Stimulated activated CD4-positive, alpha-beta T cell treated with anti-CD3 and anti-CD28 coated beads, Interleukin-2, amount 100 ng/mL, for 24 hours (primary cell): Measurements from ENCODE around the gene ENPP4.
"Not testable (repeated sequence)": the region's sequence is repeated elsewhere in the genome, so short reads cannot be mapped to it uniquely, and the experiment has no call there.

Experiments
- DNase-seq, 2 donors: peaks; one replicate each; pipeline ENCODE4 v3.0.0-alpha.2; 2020

The ENPP4 gene

DNA sequence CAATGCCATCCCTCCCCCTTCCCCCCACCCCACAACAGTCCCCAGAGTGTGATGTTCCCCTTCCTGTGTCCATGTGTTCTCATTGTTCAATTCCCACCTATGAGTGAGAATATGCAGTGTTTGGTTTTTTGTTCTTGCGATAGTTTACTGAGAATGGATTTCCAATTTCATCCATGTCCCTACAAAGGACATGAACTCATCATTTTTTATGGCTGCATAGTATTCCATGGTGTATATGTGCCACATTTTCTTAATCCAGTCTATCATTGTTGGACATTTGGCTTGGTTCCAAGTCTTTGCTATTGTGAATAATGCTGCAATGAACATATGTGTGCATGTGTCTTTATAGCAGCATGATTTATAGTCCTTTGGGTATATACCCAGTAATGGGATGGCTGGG is 1.5 kb downstream of the ENPP4 start:
- DNase-seq = not testable (repeated sequence)

DNA sequence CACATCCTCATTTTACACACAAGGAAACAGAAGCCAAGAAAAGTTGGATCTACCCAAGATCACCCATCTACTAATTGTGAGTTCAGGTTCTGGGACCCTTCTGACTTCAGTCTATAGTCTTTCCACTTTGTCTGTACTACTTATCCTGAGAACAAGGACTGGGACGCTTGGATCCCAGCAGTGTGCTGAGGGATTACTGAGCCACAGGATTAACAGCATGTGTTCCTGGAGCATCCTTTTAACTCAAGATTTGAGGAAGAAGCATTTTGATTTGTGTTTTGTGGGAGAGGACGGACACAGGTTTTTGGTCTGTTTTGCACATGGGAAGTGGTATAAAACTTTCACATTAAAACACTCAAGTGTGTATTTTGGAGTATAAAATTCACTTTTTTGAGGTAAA is 4.4 kb downstream of the ENPP4 start:
- no peak for DNase-seq

DNA sequence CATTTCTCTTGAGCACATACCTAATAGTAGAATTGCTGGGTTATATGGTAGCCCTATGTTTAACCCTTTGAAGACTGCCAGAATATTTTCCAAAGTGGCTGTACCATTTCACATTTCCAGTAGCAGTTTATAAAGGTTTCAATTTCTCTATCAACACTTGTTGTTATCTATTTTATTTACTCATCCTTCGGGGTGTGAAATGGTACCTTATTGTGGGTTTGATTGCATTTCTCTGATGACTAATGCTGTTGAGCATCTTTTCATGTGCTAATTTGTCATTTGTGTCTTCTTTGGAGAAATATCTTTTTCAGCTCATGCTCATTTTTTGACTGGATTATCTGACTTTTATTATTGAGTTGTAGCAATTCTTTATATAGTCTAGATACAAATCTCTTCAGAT is 5.4 kb downstream of the ENPP4 start:
- no peak for DNase-seq

DNA sequence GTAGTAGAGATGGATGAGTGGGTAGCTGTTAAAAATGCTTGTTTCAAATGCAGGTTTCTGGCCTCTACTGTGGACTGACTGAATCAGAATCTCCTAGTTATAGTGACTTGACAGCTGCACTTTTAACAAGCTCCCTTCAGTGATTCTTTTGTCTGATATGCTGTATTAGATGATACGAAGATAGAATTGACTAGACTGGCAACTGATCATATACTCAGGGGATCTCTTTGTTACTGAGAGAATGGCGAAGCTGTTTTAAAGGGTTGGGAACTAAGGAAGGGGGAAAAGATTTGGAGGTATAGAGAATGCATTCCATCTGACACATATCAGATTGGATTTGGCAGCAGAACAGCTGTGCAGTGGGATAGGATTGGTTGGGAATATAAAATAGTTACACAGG is 7.0 kb downstream of the ENPP4 start:
- DNase-seq = no peak

DNA sequence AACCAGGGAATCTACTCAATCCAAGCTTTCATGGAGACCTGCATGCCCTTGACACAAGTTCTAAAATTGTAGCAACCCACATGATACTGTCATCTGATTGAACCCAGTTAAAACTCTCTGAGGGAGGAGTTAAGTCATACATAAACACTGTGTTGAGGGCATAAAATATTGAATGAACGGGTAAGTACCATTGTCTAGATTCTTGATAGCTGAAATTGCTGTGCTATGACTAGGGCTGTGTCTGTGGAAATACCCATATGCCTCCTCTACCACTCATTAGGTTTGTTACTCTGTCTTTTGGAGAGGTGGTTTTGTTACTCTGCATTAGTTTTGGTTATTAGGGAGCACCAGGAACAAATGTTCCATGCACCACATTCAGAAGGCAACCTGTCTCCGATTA is 7.6 kb downstream of the ENPP4 start:
- no peak for DNase-seq

DNA sequence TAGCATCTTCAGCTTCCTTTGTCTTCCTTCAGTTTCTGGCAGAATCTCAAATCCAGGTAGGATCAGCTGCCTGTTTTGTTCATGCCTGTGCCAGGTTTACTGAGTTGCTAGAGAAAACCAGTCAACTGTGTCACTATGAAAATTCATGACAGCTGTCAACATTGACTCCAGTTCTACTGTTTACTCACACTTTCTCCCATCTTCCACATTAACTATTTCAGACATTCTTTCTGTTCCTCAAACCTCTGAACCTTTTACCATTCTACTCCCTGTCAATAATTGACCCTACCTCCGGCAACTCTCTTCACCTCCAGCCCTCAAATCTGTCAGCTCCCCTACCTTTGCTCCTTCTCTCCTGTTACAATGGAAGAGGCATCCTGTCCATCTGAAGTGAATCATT is 8.5 kb downstream of the ENPP4 start:
- no peak for DNase-seq

DNA sequence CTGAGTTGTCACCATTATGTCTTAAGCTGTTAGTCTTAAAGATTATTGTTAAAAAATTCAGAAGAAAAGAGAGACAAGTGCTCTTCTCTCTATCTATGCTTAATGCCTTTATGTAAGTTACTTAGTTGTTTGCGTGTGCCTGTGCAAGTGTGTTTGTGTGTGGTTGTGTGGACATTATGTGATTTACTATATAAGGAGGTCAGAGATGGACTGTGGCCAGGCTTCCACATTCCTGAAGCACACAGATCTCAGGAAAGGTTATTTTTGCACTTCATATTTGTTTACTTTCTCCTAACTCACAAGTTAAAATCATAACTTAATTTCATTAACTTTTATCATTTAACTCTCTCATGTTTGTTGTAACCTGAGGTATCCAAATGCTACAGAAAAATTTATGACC is 14.5 kb downstream of the ENPP4 start:
- DNase-seq = no peak

DNA sequence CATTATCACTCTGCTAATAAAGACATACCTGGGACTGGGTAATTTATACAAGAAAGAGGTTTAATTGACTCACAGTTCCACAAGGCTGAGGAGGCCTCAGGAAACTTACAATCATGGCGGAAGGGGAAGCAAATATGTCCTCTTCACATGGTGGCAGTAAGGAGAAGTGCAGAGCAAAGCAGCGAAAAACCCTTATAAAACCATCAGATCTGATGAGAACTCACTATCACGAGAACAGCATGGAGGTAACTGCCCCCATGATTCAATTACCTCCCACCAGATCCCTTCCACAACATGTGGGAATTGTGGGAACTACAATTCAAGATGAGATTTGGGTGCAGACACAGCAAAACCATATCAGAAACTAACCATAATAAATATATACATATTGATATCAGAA is 19.3 kb downstream of the ENPP4 start:
- DNase-seq = not testable (repeated sequence)

DNA sequence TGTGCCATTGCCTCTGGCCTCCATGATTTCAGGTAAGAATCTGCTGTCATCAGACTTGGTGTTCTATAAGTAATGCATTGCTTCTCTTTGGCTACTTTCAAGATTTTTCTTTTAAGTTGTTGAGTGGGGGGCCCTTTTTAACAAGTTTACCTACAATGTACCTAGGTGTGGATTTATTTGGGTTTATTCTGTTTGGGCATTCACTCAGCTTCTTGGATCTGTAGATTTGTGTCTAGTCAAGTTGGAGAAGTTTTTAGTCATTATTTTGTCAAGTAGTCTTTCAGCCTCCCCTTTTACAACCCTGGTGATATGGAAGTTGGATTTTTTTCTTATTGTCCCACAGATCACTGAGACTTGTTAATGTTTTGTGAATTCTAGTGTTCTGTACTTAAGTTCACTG is 26.9 kb downstream of the ENPP4 start:
- DNase-seq = no peak

DNA sequence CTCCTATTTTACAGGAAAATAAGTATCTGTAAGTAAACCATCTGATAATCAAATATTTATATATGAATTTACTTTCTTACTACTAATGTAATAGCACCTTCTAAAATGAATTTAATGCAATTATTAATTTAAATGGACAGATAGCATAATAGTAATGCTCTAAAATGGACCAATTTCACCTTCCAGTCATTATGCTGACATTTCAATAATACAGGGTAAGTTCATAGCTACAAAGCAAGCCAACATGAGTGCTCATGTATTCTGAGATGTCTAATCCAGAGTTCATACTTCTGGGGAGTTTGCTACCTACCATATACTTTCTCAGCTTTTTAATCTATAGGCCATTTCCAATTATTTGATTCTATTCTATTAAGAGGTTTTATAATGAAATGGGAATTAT is 29.4 kb downstream of the ENPP4 start:
- DNase-seq = no peak

DNA sequence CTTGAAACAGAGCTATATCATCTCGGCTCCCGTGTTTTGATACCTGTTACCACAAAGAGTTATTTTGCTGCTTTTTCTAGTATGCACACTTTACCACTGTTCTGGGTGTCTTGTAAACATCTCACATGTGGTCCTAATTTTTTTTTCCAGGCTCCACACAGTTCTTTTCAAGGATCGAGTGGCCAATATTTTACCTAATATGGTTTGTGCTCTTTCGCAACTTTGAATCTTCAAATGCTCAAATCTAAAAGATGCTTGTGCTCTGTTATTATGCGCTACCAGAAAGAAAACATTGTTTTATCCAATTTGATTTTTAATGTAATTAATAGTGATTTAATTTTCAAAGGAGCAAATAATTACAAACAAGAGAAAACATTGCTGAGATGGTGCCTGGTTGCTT is 30.3 kb downstream of the ENPP4 start:
- no peak for DNase-seq

DNA sequence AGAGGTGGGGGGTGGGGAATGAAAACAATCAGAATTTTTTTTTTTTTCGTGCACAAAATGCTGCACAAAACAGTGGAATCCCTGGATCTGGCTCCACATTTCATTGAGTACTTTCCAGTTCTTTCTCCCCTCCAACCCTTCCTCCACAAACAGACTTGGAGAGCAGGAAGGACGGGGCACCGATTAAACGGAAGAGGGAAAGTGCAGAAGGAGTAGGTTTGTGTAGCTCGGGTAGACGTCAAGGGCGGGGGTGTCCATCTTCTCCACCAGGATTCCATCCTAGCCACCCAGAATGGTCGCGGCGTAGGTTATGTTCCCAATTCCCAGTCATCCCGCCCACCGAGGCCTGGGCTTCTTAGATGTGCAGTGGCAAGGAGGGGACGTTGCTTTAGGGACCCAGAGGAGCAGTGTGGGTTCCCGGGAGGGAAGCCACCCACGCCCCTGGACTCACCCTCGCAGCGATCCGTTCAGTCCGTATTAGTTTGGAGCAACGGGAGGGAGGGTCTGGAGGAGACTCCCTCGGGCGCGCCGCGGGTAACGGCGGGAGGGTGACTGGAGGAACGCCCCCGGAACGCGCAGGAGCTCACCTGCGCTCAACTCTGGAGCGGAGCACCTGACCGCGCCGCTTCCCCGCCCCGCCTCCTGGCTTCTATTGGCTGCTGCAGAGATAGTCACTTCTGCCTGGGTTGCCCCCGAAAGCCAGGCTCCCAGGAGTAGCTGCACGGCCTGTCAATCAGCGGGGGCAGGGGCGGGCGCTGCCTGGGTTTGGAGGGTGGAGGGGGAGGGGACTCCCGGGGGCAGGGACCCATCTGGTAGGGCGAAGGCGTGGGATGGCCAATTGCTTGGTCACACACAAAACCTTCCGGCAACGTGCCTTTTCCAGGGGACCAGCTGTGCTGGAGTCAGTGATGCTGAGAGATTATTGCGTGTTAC is 40.8 kb downstream of the ENPP4 start, which contains the start of gene ENPP5:
TSS of gene ENPP5 (minus strand) at position 624 of the 933 bp plus-strand sequence. CDS start 2,718 bp downstream, outside the sequence.
- peak; percentile 53 to 68 for DNase-seq

DNA sequence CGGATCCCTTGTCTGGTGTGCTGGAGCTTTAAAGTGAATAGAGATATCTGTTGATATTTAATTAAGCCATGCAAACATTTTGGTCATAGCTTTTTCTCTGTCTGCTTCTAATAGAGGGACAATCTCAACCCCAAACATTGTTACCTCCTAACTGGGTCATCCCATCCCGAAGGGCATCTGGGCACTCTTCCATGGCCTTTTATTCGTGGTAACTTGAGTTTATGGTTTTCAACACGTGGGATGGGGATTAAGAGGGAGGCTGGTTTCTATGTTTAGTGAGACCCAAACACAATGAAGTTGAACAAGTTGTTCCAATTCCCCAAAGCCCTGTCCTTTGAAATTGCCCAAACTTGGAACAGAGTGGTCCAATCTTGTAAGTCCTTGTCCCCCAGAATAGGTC is 42.4 kb downstream of the ENPP4 start:
- DNase-seq = no peak

DNA sequence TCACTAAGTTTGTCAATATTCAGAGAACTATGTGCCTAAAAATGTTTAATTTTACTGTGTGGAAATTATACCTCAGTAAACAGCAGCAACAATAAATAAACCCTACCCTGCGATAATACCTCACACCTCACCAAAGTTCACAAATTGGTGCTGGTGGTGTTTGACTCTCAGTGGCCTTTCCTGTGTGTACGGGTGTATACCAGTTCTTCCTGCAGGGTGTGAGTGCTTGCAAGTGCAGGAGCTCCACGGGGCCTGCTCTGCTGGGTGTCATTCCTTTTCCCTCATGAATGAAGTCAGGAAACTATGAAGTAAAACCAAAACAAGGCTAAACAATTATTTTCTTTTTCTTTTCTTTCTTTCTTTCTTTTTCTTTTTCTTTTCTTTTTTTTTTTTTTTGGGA is 45.1 kb downstream of the ENPP4 start:
- DNase-seq = no peak

DNA sequence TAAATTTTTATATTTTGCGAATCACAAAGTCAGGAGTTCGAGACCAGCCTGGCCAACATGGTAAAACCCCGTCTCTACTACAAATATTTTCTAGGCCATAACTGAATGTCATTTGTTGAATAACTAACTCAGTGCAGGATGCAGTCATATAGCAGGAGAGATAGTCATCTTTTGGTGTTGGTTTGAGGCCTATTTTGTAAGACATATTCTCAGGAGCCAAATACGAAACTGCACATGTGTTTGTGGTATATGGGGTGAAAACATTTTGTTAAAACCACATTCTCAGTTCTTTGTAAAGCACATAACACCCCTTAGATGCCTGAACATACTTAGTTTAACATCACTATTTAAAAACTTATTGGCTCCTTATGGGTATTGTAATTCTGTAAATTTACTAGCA is 45.7 kb downstream of the ENPP4 start:
- DNase-seq = no peak

DNA sequence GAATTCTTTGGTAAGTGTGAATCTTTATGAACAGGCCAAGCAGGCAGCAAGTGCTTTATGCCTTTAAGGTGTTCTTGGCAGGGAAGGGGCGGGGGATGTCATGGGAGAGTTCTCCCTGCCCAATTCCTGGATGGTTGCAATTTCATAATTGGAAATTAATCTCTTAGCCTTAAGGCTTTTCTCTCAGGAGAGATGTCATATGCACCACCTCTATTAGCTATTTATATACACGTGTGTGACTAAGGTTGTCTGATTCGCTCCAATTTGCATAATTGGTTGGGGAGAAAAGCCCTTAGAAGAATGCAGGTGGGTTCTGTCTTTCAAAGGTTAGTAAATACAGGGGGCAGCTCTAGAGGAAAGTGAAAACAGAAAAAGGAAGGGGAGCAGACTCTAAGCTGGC is 46.2 kb downstream of the ENPP4 start:
- no peak for DNase-seq

DNA sequence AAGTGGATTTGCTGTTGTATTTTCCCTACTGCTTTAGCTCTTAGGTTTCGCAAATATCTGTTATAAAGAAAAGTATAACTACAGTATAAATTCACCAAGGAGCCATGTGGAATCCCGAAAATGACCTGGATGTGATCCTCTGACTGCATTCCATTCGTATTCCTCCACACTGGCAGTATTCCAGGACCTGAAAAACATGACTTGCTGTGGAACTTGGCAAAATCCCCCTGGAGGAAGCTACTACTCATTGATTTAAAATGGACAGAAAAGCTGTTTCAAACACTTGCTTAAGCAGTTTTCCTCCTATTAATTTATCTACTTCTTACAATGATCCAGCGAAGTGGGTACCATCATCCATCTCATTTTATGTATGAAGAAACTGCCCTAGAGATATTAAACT is 54.3 kb downstream of the ENPP4 start:
- DNase-seq = no peak

DNA sequence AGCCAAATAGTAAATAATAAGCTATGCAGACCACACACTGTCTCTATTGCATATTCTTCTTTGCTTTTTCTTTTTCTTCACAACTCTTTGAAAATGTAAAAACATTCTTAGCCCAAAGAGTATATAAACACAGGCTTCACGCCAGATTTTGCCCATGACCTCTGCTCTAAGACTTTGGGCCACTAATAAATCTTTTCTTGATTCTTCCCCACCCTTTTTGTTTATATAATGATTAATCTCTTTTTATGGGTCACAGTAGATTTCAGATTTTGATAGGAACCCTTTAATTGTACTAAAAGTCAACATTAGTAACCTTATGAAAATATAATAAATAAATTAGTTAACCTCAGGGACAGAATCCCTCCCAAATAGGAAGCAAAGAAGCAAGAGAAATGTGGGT is 56.8 kb downstream of the ENPP4 start:
- DNase-seq = no peak

DNA sequence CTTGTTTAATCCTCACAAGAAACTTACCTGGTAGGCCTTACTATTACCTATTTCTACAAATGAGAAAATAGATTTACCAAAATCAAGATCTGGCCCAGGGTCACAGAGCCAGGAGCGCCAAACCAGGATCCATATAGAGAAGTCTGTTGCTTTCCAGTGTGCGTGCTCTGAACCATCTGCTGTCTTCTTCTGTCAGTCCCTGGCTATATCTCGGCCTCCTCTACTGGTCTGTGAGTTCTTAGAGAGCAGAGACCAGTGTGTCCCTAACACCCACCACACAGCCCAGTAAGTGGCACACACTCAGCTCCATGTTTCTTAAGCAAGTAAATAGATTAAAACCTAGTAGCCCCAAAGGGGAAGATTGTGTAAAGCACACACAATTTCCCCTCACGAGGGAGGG is 59.9 kb downstream of the ENPP4 start:
- DNase-seq = no peak

DNA sequence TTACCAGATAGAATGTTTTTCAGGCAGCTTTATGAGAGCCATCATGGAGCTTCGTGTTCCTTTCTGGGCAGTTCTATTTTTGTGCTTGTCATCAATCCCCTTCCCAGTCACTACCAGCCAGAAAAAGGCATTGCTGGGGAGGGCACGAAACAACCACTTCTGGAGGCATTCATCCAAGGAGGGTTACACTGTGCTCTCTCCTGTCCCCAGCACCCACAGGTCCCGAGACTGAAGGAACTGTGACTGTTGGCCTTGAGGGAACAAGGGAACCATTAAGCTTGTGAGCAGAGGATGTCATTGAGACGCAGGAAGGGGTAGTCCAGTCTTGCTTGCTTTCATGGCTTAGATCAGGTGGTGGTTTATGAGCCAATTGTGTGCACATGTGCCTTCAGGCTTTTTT is 61.1 kb downstream of the ENPP4 start:
- no peak for DNase-seq

DNA sequence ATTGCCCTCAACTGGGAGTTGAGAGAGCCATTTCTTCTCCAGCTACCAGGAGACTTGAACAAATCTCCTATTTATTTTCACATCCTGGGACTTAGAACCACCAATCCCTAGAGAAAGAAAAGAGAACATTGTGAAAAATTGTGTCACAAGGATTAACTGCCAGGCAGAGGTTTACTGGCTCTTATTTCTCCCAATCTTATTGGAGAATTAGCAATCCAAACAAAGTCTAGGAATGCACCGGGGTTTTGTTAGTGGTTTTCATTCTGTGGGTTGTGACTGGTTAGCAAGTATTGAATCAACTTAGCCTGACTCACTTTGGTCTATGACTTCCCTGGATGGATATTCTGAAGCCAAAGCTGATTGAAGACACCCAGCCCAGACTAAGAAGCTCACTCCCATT is 62.2 kb downstream of the ENPP4 start:
- DNase-seq = no peak
